ENCODE results near the gene RBM23. TPM values are rescaled to one million over a fixed set of nuclear protein-coding genes. Genes with fewer than 3 reads are reported as not detected.
A peak's percentile ranks its signal among the peaks of the same experiment; 100 is the strongest.
"Not testable (repeated sequence)": the region's sequence is repeated elsewhere in the genome, so short reads cannot be mapped to it uniquely, and the experiment has no call there.

RBM23 gene
- total RNA-seq, 1 donor from 2014 or later, result 77.3 TPM

DNA sequence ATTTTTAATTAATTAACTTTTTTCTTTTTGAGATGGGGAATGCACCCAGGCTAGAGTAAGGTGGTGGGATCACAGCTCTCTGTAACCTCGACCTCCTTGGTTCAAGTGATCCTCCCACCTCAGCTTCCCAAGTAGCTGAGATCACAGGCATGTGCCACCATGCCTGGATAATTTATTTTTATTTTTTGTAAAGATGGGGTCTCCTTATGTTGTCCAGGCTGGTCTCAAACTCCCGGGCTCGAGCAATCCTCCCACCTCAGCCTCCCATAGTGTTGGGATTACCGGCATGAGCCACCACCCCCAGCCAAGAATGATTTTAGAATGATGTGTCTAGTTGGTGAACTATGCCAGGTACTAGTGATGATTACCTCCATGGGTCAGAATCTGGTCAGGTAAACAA is 54.0 kb downstream of the RBM23 start:
- peaks cover 13% of the 10 kb centered on the region for H3K27me3 Mint-ChIP-seq (ENCODE audit: low read depth)
- H3K36me3 Mint-ChIP-seq (ENCODE audit: low read depth), result no peaks in the 10 kb centered on the region
- H3K9me3 Mint-ChIP-seq, result peaks cover 8% of the 10 kb centered on the region
- H3K4me1 Mint-ChIP-seq (ENCODE audit: low read depth), result peaks cover 1% of the 10 kb centered on the region
- H3K27ac Mint-ChIP-seq, result no peak overlapping the region
- no peak overlapping the region for H3K4me3 Mint-ChIP-seq (ENCODE audit: low read depth)
- no peak for DNase-seq (ENCODE audit: low spot score)
- intact Hi-C loops (cut with micrococcal nuclease), result no loop called here

DNA sequence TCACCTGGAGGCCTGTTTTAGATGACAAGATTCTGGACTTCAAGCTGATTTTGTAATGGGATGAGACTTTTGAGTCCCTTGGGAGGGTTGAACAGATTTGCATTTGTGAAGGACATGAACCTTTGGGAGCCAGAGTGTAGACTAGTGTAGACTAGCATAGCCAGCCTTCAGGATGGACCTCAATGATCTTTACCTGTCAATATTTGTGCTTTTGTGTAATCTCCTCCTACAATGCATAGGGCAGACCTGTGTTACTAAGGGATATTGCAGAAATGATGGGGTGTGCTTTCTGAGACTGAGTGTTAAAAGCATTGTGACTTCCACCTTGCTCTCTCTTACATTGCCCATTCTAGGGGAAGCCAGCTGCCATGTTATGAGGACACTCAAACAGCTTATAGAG is 57.3 kb downstream of the RBM23 start:
- no peak overlapping the region for H3K4me3 Mint-ChIP-seq (ENCODE audit: low read depth)
- H3K9me3 Mint-ChIP-seq, result peaks cover 8% of the 10 kb centered on the region
- peaks cover 9% of the 10 kb centered on the region for H3K4me1 Mint-ChIP-seq (ENCODE audit: low read depth)
- H3K27me3 Mint-ChIP-seq (ENCODE audit: low read depth), result peaks cover 18% of the 10 kb centered on the region
- H3K36me3 Mint-ChIP-seq (ENCODE audit: low read depth), result no peaks in the 10 kb centered on the region
- H3K27ac Mint-ChIP-seq, result no peak overlapping the region
- no peak for DNase-seq (ENCODE audit: low spot score)
- intact Hi-C loops (cut with micrococcal nuclease), result no loop called here

DNA sequence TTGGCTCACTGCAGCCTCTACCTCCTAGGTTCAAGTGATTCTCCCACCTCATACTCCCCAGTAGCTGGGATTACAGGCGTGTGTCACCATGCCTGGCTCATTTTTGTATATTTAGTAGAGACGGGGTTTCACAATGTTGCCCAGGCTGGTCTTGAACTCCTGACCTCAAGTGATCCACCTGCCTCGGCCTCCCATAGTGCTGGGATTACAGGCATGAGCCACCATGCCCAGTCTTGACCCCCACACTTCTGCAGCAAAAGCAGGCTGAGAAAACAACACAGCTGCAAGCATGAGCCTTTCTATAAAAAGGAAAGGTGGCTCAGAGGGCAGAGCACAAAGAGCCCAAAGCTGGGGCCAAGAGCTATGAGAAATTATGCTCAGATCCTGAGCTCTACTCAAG is 58.6 kb downstream of the RBM23 start:
- H3K27me3 Mint-ChIP-seq (ENCODE audit: low read depth), result peaks cover 21% of the 10 kb centered on the region

DNA sequence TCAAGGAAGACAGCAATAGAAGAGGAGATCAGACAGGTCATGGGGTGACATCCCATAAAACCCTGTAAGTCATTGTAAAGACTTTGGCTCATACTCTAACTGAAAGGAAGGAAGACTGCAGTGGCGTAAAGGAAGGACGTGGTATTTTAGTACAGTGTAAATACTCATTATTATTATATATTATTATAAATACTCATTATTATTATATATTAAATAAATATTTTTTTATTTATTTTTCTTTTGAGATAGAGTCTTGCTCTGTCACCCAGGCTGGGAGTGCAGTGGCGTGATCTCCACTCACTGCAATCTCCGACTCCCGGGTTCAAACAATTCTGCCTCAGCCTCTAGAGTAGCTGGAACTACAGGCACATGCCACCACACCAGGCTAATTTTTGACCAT is 62.5 kb downstream of the RBM23 start:
- Mint-ChIP-seq H3K4me3 (ENCODE audit: low read depth) (no peak overlapping the region), H3K27me3 (ENCODE audit: low read depth) (peaks cover 11% of the 10 kb centered on the region), H3K4me1 (ENCODE audit: low read depth) (peaks cover 27% of the 10 kb centered on the region), H3K9me3 (peaks cover 5% of the 10 kb centered on the region), H3K27ac (no peak overlapping the region), H3K36me3 (ENCODE audit: low read depth) (no peaks in the 10 kb centered on the region)
- DNase-seq (ENCODE audit: low spot score), result no peak
- intact Hi-C loops (cut with micrococcal nuclease), result no loop called here

More for the DNA sequence above, 58.6 kb downstream of the RBM23 start:
- H3K27ac Mint-ChIP-seq; H3K36me3 Mint-ChIP-seq (ENCODE audit: low read depth); DNase-seq (ENCODE audit: low spot score); H3K4me3 Mint-ChIP-seq (ENCODE audit: low read depth); intact Hi-C loops (cut with micrococcal nuclease): not testable (repeated sequence)
- peaks cover 11% of the 10 kb centered on the region for H3K9me3 Mint-ChIP-seq
- peaks cover 13% of the 10 kb centered on the region for H3K4me1 Mint-ChIP-seq (ENCODE audit: low read depth)

DNA sequence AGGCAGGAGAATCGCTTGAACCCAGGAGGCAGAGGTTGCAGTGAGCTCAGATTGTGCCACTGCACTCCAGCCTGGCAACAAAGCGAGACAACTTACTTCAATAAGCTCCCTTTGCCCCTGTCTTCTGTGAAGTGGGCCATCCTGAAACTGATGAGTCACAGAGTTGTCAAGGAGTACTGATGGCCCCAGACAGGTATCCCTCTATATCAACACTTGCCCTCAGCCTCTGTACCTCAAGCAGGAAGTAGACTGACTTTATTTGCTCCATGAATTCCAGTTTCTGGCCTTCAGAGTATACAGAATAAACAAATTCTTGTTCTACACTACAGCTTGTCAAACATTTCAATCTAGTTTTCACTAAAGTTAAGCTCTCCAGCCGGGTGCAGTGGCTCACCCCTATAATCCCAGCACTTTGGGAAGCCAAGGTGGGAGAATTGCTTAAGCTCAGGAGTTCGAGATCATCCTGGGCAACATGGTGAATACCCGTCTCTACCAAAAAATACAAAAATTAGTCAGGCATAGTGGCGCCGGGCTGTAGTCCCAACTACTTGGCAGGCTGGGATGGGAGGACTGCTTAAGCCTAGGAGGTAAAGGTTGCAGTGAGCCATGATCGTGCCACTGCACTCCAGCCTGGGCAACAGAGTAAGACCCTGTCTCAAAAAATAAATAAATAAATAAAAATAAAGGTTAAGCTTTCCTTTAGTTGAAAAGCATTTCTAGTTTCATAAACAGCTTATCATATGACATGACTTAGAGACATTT is 63.8 kb downstream of the RBM23 start:
- no peak overlapping the region for H3K4me3 Mint-ChIP-seq (ENCODE audit: low read depth)
- no peak for DNase-seq (ENCODE audit: low spot score)
- peaks cover 10% of the 10 kb centered on the region for H3K27me3 Mint-ChIP-seq (ENCODE audit: low read depth)
- no peak overlapping the region for H3K27ac Mint-ChIP-seq
- peaks cover 30% of the 10 kb centered on the region for H3K4me1 Mint-ChIP-seq (ENCODE audit: low read depth)
- H3K9me3 Mint-ChIP-seq, result peaks cover 3% of the 10 kb centered on the region
- intact Hi-C loops (cut with micrococcal nuclease), result loop anchor here (5.0 kb wide), 1 partner anchor 268 kb away; the partner anchor contains the start of gene DAD1
- H3K36me3 Mint-ChIP-seq (ENCODE audit: low read depth), result no peaks in the 10 kb centered on the region

DNA sequence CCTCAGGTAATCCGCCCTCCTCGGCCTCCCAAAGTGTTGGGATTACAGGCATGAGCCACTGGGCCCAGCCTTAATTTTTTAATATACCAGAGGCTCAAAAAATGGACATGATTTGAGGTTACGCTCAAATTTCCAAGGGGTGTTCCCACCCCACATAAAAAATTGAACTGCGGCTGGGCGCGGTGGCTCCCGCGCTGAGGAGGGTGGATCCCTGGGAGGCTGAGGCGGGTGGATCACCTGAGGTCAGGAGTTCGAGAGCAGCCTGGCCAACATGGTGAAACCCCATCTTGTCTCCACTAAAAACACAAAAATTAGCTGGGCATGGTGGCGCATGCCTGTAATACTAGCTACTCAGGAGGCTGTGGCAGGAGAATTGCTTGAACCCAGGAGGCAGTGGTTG is 64.7 kb downstream of the RBM23 start:
- H3K36me3 Mint-ChIP-seq (ENCODE audit: low read depth); H3K9me3 Mint-ChIP-seq; DNase-seq (ENCODE audit: low spot score); H3K27ac Mint-ChIP-seq; H3K4me3 Mint-ChIP-seq (ENCODE audit: low read depth): not testable (repeated sequence)
- intact Hi-C loops (cut with micrococcal nuclease), result loop anchor here (5.0 kb wide), 1 partner anchor 267 kb away; the partner anchor contains the start of gene DAD1
- Mint-ChIP-seq H3K27me3 (ENCODE audit: low read depth) (peaks cover 11% of the 10 kb centered on the region), H3K4me1 (ENCODE audit: low read depth) (peaks cover 30% of the 10 kb centered on the region)

DNA sequence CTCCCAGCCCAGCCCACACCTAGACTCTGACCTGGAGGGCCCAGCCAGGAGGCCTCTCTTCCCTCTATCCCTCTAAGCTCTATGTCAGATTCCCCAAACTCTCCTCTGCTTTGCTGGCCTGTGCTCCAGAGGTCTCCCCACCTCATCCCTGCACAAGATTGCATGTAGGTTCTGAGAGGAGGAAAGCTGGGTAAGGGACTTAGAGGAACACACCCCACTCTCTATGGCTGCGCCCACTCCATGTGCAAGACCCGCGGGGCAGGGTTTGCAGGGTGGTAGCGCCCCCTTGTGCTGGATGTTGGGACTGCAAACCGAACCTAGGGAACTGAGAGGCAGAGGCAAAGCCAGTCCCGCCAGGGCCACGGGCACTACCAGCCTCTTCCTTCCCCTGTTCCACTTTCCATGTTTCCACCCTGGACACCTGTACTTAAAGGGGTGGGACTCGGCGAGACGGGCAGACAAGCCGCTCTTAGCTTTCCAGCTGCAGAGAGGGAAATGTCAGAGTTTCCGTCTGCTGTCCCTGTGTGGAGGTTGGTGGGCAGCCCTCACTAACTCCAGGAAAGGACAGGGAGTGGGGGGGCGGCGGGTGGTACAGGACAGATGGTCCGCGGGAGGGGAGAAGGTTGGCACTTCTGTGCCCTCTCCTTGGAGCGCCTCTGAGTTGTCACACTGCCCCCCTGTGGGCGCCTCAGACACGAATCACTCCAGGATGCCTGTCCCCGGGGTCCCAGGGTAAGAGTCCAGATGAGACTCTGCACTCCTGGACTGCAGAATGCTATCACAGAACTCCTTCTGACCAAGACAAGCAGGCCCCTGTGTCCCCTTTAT is 65.8 kb downstream of the RBM23 start:
- Mint-ChIP-seq H3K9me3 (peaks cover 3% of the 10 kb centered on the region), H3K27me3 (ENCODE audit: low read depth) (peaks cover 9% of the 10 kb centered on the region), H3K36me3 (ENCODE audit: low read depth) (no peaks in the 10 kb centered on the region), H3K4me1 (ENCODE audit: low read depth) (peaks cover 24% of the 10 kb centered on the region), H3K27ac (peak overlapping the region; percentile 40), H3K4me3 (ENCODE audit: low read depth) (peak overlapping the region; percentile 79)
- DNase-seq (ENCODE audit: low spot score), result peak; percentile 80
- intact Hi-C loops (cut with micrococcal nuclease), result loop anchor here (1.0 to 5.0 kb wide), 6 partner anchors 18 to 297 kb away; partner anchors contain the start of genes DAD1 and LRP10

DNA sequence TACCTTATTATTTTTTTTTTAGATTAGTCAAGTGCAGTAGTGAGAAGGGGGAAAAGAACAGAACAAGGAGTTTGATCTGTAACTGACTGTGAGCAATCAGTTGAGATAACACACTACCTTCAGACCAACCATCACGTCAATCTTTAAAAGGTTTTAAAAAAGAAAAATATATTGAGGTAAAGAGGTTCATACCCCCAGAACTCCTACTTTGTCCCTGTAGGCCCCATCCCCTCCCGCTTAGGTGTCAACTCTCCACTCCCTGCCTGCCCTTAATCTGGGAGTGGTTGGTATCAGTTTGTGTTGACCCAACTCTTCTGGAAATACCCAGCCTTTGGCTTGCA is 66.4 kb downstream of the RBM23 start:
- Mint-ChIP-seq H3K36me3 (ENCODE audit: low read depth) (no peaks in the 10 kb centered on the region), H3K4me1 (ENCODE audit: low read depth) (peaks cover 21% of the 10 kb centered on the region), H3K27me3 (ENCODE audit: low read depth) (peaks cover 8% of the 10 kb centered on the region), H3K4me3 (ENCODE audit: low read depth) (no peak overlapping the region), H3K27ac (no peak overlapping the region), H3K9me3 (peaks cover 3% of the 10 kb centered on the region)
- intact Hi-C loops (cut with micrococcal nuclease), result loop anchor here (2.0 to 5.0 kb wide), 3 partner anchors 18 to 265 kb away; partner anchors contain the start of genes DAD1 and LRP10
- DNase-seq (ENCODE audit: low spot score), result no peak

DNA sequence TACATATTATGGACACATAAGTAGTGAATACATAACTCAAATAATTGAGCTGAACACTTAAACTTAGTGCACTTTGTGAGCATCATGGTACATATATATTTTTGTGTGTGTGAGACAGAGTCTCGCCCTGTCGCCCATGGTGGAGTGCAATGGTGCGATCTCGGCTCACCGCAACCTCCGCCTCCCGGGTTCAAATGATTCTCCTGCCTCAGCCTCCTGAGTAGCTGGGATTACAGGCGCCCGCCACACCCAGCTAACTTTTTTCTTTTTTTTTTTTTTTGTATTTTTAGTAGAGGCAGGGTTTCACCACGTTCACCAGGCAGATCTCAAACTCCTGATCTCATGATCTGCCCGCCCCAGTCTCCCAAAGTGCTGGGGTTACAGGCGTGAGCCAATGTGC is 66.8 kb downstream of the RBM23 start:
- not testable (repeated sequence) for H3K27me3 Mint-ChIP-seq (ENCODE audit: low read depth); H3K27ac Mint-ChIP-seq; H3K4me3 Mint-ChIP-seq (ENCODE audit: low read depth); H3K9me3 Mint-ChIP-seq; H3K36me3 Mint-ChIP-seq (ENCODE audit: low read depth); DNase-seq (ENCODE audit: low spot score)
- intact Hi-C loops (cut with micrococcal nuclease), result loop anchor here (2.0 to 5.0 kb wide), 3 partner anchors 19 to 265 kb away; partner anchors contain the start of genes DAD1 and LRP10
- peaks cover 21% of the 10 kb centered on the region for H3K4me1 Mint-ChIP-seq (ENCODE audit: low read depth)

DNA sequence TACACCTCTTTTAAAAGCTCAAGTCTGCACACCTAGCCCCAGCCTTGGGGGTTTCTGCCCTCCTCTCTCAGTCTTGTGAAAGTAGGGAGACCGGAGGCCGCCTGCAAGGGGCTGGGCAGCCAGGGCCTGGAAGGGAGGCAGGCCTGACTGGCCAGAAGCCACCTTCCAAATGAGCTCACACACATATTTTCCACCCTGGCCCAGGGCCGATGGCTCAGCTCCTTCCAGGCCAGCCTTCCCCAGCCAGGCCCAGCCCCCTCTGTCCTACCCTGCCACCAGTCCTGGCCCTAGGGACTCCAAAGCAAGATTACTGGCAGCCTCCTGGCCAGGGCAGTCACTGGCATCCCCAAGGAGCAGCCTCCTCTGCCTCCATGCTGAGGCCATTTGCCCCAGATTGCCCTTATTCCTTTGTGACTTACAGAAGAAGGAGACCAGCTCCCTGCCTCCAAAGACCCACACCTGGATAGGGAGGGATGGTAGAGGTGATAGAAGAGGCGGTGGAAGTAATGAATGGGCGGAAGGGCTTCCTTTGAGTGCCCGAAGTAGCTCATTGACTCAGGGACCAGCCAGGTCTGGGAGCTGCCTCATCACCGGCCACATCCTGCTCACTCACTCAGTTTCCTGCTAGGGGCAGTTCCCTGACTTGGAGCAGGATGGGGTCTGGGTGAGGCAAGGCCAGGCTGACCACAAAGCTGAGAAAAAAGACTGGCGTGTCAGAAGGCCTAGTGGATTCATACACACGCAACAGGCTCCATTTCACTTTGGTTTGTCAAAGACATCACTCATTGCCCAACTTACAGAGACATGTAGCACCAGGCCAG is 67.8 kb downstream of the RBM23 start:
- Mint-ChIP-seq H3K27ac (peak overlapping the region; percentile 47), H3K27me3 (ENCODE audit: low read depth) (peaks cover 9% of the 10 kb centered on the region), H3K4me3 (ENCODE audit: low read depth) (no peak overlapping the region), H3K9me3 (peaks cover under 1% of the 10 kb centered on the region), H3K36me3 (ENCODE audit: low read depth) (no peaks in the 10 kb centered on the region), H3K4me1 (ENCODE audit: low read depth) (peaks cover 19% of the 10 kb centered on the region)
- DNase-seq (ENCODE audit: low spot score), result no peak
- intact Hi-C loops (cut with micrococcal nuclease), result loop anchor here (5.0 kb wide), 1 partner anchor 264 kb away; the partner anchor contains the start of gene DAD1

DNA sequence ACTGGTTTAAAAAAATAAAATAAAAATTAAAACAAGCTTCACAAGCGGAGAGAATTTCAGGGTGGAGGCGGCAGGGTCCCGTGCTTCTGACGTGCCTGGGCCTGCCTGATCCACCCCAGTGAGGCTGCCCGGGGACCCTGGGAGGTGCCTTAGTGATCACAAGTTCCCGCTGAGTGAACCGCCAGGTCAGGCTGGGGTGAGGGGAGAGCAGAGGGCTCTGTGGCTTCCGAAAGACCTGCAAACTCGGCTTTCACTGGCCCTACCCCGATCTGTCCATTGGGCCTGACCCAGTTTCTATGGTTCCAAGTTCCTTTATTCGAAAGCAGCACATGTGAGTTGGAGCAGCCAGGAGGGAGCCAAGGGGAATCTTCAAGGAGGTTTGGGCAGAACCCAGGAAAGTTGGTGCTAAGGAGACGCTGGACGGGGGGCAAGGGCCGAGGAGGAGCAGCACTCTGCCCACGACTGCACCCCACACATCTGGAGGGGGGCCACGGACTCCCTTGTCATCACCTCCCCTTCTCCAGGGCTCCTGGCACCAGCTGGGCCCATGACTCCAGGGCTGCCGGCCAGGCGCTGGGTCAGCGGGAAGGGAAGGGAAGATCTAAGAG is 69.6 kb downstream of the RBM23 start:
- no peak for DNase-seq (ENCODE audit: low spot score)
- no peaks in the 10 kb centered on the region for H3K36me3 Mint-ChIP-seq (ENCODE audit: low read depth)
- H3K27ac Mint-ChIP-seq, result no peak overlapping the region
- H3K4me1 Mint-ChIP-seq (ENCODE audit: low read depth), result peaks cover 12% of the 10 kb centered on the region
- H3K4me3 Mint-ChIP-seq (ENCODE audit: low read depth), result no peak overlapping the region
- peaks cover 8% of the 10 kb centered on the region for H3K27me3 Mint-ChIP-seq (ENCODE audit: low read depth)
- H3K9me3 Mint-ChIP-seq, result no peaks in the 10 kb centered on the region
- intact Hi-C loops (cut with micrococcal nuclease), result no loop called here

Data from activated T-helper 2 cell treated with anti-CD3 and anti-CD28 coated beads, Interferon-gamma antibody, Interleukin-2, Interleukin-4, amounts not matched to agents 10 μg/mL and 5 μg/mL and 100 μg/mL, durations not matched to agents 14 hours and 24 hours and 36 hours (primary cell).